Neural cell (in vitro differentiated cells): ENCODE measurements around the gene NEDD4L. TPM values are rescaled to one million over a fixed set of nuclear protein-coding genes. Genes with fewer than 3 reads are reported as not detected.

Experiments
- H2AFZ ChIP-seq: fragments of 200-600, 300-800 bp; sonication (generic), shearing (Covaris generic); 2 replicates; pipeline ENCODE4 v1.6.0; 2014; ENCODE audit warnings: low read depth, mild to moderate bottlenecking, antibody characterized with exemption, low read length, moderate library complexity
- H3F3A ChIP-seq: fragments of 200-600 bp; shearing (Covaris generic); 2 replicates; pipeline ENCODE4 v1.6.1; 2016; ENCODE audit warnings: mild to moderate bottlenecking, moderate library complexity, mixed read lengths, antibody characterized with exemption, low read length; ENCODE audit not compliant: insufficient read depth, poor library complexity, severe bottlenecking
- H3K27ac ChIP-seq: fragments of 200-600, 300-800 bp; sonication (generic), shearing (Covaris generic); 2 replicates; pipeline ENCODE4 v1.5.1; 2014; ENCODE audit warnings: mild to moderate bottlenecking, low read length, moderate library complexity
- H3K27me3 ChIP-seq: fragments of 300-800, 200-600 bp; sonication (generic), shearing (Covaris generic); 2 replicates; pipeline ENCODE4 v1.6.0; 2014; ENCODE audit warnings: mild to moderate bottlenecking, low read depth, low read length, moderate library complexity; ENCODE audit not compliant: insufficient read depth
- H3K36me3 ChIP-seq: fragments of 300-800, 200-600 bp; sonication (generic), shearing (Covaris generic); 2 replicates; pipeline ENCODE4 v1.5.1; 2014; ENCODE audit warnings: mild to moderate bottlenecking, antibody characterized with exemption, low read length, moderate library complexity; ENCODE audit not compliant: insufficient read depth
- H3K4me2 ChIP-seq: fragments of 300-800, 200-600 bp; sonication (generic), shearing (Covaris generic); 2 replicates; pipeline ENCODE4 v1.6.0; 2014; ENCODE audit warnings: mild to moderate bottlenecking, low read length
- H3K4me3 ChIP-seq: fragments of 300-800, 200-600 bp; sonication (generic), shearing (Covaris generic); 2 replicates; pipeline ENCODE4 v1.5.1; 2014; ENCODE audit warnings: mild to moderate bottlenecking, low read length, moderate library complexity
- H3K79me2 ChIP-seq: fragments of 200-600 bp; shearing (Covaris generic); replicated peaks from 2 replicates; pipeline ENCODE4 v1.6.0; 2014; ENCODE audit warnings: mild to moderate bottlenecking, low read length, moderate library complexity; ENCODE audit not compliant: insufficient read depth
- H3K9ac ChIP-seq: fragments of 300-800, 200-600 bp; sonication (generic), shearing (Covaris generic); 2 replicates; pipeline ENCODE4 v1.6.1; 2016; ENCODE audit warnings: mild to moderate bottlenecking, low read length, mixed read lengths
- H3K9me2 ChIP-seq: fragments of 200-600 bp; shearing (Covaris generic); 2 replicates; pipeline ENCODE4 v1.6.1; 2016; ENCODE audit warnings: mild to moderate bottlenecking, low read length, mixed read lengths; ENCODE audit not compliant: insufficient read depth
- H3K9me3 ChIP-seq: fragments of 200-600, 300-800 bp; sonication (generic), shearing (Covaris generic); 2 replicates; pipeline ENCODE4 v1.6.1; 2016; ENCODE audit warnings: mild to moderate bottlenecking, mixed run types, low read length, moderate library complexity, mixed read lengths
- H4K20me1 ChIP-seq: fragments of 200-600 bp; shearing (Covaris generic); 2 replicates; pipeline ENCODE4 v1.6.1; 2016; ENCODE audit warnings: mild to moderate bottlenecking, mixed run types; ENCODE audit not compliant: insufficient read depth
- EP300 ChIP-seq: fragments of 450-650 bp; conservative IDR thresholded peaks from 2 replicates; pipeline ENCODE4 v1.6.1; 2014; ENCODE audit warnings: antibody characterized with exemption, mild to moderate bottlenecking, moderate library complexity; ENCODE audit not compliant: poor library complexity, severe bottlenecking
- EZH2 ChIP-seq: fragments of 200-600, 300-800 bp; shearing (Covaris generic), sonication (generic); IDR thresholded peaks from 2 replicates; pipeline ENCODE4 v1.6.1; 2014; ENCODE audit warnings: antibody characterized with exemption, low read length, borderline replicate concordance, mild to moderate bottlenecking; ENCODE audit not compliant: insufficient read depth, poor library complexity, severe bottlenecking
- MXI1 ChIP-seq: fragments of 450-650 bp; conservative IDR thresholded peaks from 2 replicates; pipeline ENCODE4 v1.6.1; 2014; ENCODE audit warnings: antibody characterized with exemption, mild to moderate bottlenecking; ENCODE audit not compliant: poor library complexity, severe bottlenecking
- POLR2AphosphoS5 ChIP-seq: IDR thresholded peaks from 2 replicates; pipeline ENCODE4 v1.6.1; 2012
- RAD21 ChIP-seq: fragments of 450-650 bp; conservative IDR thresholded peaks from 2 replicates; pipeline ENCODE4 v1.6.1; 2014; ENCODE audit warnings: antibody characterized with exemption, mild to moderate bottlenecking, moderate library complexity
- SMC3 ChIP-seq: fragments of 450-650 bp; conservative IDR thresholded peaks from 2 replicates; pipeline ENCODE4 v1.6.1; 2014; ENCODE audit warnings: antibody characterized with exemption, mild to moderate bottlenecking, moderate library complexity; ENCODE audit not compliant: poor library complexity
- TAF1 ChIP-seq: IDR thresholded peaks from 2 replicates; pipeline ENCODE4 v1.6.1; 2012; ENCODE audit warnings: low read depth
- polyA plus RNA-seq: library from polyadenylated mRNA; depleted of rRNA; stranded (reverse); fragments of >200 nt; gene quantifications from 2 replicates; pipeline ENCODE4 v1.2.3, GENCODE V29; 2014
- TF ChIP-seq, protein P1 (sequence below): fragments of 450-650 bp; IDR thresholded peaks from 2 replicates; pipeline ENCODE4 v1.5.1; 2014; ENCODE audit warnings: antibody characterized with exemption, mild to moderate bottlenecking, moderate library complexity; ENCODE audit not compliant: poor library complexity, severe bottlenecking
- TF ChIP-seq, protein P2 (sequence below): IDR thresholded peaks from 2 replicates; pipeline ENCODE4 v1.6.1; 2012; ENCODE audit warnings: borderline replicate concordance

The NEDD4L gene
- polyA plus RNA-seq, 1 donor from 2014 or later = 97.9 TPM

DNA sequence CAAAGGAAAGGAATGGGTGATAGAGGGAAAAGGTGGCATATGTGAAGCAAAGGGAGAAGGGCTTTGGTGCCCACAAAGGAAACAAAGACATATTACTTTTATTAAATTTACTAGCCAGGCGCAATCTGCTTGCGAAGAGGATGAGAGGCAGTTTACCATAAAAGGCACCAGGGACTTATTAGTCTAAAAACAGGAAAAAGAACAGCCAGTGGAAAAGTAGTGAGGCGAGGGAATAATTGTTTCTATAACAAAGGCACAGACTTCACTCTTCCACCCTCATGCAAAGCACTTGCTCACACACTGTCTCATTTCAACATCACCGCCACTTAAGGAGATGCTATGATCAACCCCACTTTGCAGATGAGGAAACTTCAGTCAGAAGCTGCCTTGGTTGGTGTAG lies 374.3 kb downstream of the NEDD4L start:
- Histone ChIP-seq H3K4me3 (no peak overlapping the region), H3K27me3 (no peaks in the 10 kb centered on the region), H3K36me3 (no peaks in the 10 kb centered on the region), H3K9ac (no peak overlapping the region), H3K27ac (no peak overlapping the region), H3F3A (no peaks in the 10 kb centered on the region), H2AFZ (no peak overlapping the region), H3K9me3 (no peaks in the 10 kb centered on the region), H3K9me2 (no peaks in the 10 kb centered on the region), H3K4me2 (no peak overlapping the region), H3K79me2 (no peaks in the 10 kb centered on the region), H4K20me1 (no peaks in the 10 kb centered on the region)
- TF ChIP-seq EP300 (no peak), SMC3 (no peak), TAF1 (no peak), MXI1 (no peak), POLR2AphosphoS5 (no peak), EZH2 (no peak), RAD21 (no peak)
- TF ChIP-seq, protein P1, sequence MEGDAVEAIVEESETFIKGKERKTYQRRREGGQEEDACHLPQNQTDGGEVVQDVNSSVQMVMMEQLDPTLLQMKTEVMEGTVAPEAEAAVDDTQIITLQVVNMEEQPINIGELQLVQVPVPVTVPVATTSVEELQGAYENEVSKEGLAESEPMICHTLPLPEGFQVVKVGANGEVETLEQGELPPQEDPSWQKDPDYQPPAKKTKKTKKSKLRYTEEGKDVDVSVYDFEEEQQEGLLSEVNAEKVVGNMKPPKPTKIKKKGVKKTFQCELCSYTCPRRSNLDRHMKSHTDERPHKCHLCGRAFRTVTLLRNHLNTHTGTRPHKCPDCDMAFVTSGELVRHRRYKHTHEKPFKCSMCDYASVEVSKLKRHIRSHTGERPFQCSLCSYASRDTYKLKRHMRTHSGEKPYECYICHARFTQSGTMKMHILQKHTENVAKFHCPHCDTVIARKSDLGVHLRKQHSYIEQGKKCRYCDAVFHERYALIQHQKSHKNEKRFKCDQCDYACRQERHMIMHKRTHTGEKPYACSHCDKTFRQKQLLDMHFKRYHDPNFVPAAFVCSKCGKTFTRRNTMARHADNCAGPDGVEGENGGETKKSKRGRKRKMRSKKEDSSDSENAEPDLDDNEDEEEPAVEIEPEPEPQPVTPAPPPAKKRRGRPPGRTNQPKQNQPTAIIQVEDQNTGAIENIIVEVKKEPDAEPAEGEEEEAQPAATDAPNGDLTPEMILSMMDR = no peak
- TF ChIP-seq, protein P2, sequence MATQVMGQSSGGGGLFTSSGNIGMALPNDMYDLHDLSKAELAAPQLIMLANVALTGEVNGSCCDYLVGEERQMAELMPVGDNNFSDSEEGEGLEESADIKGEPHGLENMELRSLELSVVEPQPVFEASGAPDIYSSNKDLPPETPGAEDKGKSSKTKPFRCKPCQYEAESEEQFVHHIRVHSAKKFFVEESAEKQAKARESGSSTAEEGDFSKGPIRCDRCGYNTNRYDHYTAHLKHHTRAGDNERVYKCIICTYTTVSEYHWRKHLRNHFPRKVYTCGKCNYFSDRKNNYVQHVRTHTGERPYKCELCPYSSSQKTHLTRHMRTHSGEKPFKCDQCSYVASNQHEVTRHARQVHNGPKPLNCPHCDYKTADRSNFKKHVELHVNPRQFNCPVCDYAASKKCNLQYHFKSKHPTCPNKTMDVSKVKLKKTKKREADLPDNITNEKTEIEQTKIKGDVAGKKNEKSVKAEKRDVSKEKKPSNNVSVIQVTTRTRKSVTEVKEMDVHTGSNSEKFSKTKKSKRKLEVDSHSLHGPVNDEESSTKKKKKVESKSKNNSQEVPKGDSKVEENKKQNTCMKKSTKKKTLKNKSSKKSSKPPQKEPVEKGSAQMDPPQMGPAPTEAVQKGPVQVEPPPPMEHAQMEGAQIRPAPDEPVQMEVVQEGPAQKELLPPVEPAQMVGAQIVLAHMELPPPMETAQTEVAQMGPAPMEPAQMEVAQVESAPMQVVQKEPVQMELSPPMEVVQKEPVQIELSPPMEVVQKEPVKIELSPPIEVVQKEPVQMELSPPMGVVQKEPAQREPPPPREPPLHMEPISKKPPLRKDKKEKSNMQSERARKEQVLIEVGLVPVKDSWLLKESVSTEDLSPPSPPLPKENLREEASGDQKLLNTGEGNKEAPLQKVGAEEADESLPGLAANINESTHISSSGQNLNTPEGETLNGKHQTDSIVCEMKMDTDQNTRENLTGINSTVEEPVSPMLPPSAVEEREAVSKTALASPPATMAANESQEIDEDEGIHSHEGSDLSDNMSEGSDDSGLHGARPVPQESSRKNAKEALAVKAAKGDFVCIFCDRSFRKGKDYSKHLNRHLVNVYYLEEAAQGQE = no peak

DNA sequence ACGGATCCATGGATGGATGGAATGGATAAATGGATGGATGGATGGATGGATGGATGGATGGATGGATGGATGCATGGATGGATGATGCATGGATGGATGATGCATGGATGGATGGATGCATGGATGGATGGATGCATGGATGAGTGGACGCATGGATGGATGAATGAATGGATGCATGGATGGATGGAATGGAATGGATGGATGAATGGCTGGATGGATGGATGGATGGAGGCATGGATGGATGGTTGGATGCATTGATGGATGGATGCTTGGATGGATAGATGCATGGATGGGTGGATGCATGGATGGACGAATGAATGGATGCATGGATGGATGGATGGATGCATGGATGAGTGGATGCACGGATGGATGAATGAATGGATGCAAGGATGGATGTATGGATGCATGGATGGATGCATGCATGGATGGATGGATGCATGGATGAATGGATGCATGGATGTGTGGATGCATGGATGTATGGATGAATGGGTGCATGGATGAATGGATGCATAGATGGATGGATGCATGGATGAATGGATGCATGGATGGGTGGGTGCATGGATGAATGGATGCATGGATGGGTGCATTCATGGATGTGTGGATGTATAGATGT lies 375.7 kb downstream of the NEDD4L start:
- no peak overlapping the region for H3K27ac ChIP-seq
- no peaks in the 10 kb centered on the region for H3K36me3 ChIP-seq
- no peak overlapping the region for H3K4me2 ChIP-seq
- no peak overlapping the region for H2AFZ ChIP-seq
- no peaks in the 10 kb centered on the region for H3K9me3 ChIP-seq
- H3K9ac ChIP-seq = no peak overlapping the region
- H3K4me3 ChIP-seq = no peak overlapping the region
- no peaks in the 10 kb centered on the region for H4K20me1 ChIP-seq
- H3K27me3 ChIP-seq = no peaks in the 10 kb centered on the region
- no peaks in the 10 kb centered on the region for H3K9me2 ChIP-seq
- H3F3A ChIP-seq = no peaks in the 10 kb centered on the region
- no peak for TF ChIP-seq EZH2
- TF ChIP-seq, protein P1 = no peak
- H3K79me2 ChIP-seq = no peaks in the 10 kb centered on the region
